Measurements from ENCODE around the gene WDR4.
A peak's percentile ranks its signal among the peaks of the same experiment; 100 is the strongest.
"Not testable (repeated sequence)": the region's sequence is repeated elsewhere in the genome, so short reads cannot be mapped to it uniquely, and the experiment has no call there.

The WDR4 gene

DNA sequence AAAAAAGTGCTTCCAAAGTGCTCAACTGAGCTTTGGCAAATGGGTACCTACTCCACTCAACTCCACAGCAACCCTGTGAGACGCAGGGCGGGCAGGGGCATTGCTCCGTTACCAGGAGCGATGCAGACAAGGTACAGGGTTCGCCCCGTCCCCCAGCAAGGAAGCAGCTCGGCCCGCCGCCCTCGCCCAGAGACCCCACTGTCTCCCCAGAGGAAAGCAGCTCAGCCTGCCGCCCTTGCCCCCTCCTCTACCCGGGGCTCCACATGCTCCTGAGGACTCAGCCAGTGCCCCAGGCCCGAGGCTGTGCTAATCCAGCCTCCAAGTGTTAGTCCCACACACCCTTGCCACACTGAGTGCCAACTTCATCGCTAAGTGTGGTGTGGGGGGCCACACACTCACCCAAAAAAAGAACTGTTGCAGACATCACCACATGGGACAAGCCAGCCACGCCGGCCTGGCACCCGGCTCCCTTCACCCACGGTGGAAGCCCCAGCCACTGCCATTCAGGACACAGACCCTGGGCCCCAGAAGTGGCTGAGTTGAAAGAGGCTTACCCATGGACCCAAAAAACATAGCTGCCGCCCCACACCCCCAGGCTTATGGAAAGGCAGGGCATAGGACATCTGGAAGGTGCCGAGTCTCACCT lies 26.3 kb downstream of the WDR4 start:
- no peak for DNase-seq (ENCODE audit: low spot score)

DNA sequence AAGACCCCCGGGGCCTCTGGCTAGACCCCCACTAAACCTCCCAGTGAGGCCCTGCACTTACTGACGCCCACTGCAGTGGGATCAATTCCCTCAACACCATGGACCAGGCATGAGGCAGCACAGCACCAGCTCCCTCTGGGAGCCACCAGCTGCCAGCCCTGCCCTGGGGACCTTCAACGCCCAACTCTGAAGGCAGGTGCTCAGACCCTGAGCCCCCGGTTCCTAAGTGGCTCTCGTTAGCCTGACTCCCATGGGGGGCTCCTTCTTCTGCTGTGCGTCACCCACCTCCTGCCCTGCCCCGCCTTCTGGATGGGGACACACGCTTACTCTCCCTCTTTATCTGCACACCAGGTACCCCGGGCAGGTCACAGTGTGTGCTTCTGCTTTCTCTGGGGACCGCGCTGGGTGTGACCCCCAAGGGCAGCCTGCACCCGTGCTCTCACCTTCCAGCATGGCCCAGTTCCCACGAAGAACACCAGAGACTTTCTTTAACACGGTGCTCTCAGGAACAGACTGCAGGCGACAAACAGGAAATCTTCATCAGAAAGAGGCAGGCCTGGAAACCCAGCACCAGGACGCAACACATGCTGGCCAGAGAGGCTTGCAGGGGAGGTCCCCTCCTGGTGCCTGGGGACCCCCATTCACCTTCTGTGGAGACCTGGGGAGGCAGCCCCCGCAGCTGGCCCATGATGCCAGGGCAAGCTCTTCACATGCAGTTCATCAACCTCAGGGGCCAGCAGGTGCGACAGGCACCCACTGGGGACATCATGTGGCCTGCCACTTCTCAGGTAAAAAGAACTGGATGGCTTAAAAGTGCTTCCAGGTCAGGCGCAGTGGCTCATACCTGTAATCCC lies 27.3 kb downstream of the WDR4 start:
- no peak for DNase-seq (ENCODE audit: low spot score)

- no peak for DNase-seq (ENCODE audit: low spot score)
These were observed 28.4 kb downstream of the WDR4 start for GRCh38 chr21:42850866-42851391.

GRCh38 chr21:42850463-42850862 lies 28.9 kb downstream of the WDR4 start:
- DNase-seq (ENCODE audit: low spot score), result no peak

DNA sequence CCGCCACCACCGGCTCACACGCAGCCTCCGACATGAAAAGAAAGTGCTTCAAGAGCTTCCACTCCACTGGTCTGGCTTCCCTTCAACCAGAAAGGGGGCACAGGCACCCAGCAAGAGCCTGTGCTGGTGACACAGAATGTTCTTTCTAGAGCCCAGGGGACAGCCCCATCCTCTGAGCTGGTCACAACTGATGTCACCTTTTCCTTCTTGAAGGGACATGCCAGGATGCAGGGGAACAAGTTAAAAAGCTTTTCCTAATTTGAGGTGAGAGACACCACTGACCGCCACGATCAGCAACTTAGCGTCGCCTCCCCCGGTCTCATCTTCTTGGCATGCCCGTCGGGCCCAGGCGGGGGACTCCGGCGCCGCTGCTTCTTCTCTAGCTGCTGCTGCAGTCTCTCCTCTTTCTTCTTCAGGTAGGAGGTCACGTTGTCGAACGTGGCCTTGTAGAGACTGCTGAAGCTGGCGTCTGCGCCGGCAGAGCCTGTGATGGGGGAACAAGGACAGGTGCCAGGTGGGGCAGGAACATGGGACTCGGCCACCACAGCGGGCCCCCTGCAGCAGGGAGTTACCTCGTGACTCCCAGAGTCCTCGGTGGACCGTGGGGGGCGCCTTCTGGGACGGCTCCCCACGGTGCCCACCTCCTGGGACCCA lies 29.5 kb downstream of the WDR4 start:
- no peak for DNase-seq (ENCODE audit: low spot score)

- no peak for DNase-seq (ENCODE audit: low spot score)
These were observed 30.2 kb downstream of the WDR4 start for GRCh38 chr21:42848932-42849758.

GRCh38 chr21:42848144-42848931 lies 31.0 kb downstream of the WDR4 start:
- not testable (repeated sequence) for DNase-seq (ENCODE audit: low spot score)

DNA sequence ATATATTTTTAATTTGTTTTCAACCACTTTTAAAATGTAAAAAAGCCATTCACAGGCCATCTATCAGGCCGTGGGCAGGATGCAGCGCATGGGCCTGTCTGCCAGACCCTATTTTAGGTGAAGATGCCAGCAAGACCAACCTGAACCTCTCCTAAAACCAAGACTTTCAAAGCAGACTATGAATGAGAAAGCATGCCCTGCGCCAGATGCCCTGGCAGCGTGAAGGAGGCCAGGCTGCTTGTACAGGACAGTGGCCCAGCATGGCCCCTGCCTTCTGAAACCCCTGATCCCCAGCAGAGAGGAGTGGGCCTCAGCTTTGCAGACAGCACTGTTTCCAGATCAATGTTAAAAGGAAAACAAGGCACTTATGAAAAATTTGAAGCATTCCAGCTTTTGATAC lies 31.6 kb downstream of the WDR4 start:
- no peak for DNase-seq (ENCODE audit: low spot score)

GRCh38 chr21:42847051-42847707 lies 32.2 kb downstream of the WDR4 start:
- DNase-seq (ENCODE audit: low spot score), result no peak

DNA sequence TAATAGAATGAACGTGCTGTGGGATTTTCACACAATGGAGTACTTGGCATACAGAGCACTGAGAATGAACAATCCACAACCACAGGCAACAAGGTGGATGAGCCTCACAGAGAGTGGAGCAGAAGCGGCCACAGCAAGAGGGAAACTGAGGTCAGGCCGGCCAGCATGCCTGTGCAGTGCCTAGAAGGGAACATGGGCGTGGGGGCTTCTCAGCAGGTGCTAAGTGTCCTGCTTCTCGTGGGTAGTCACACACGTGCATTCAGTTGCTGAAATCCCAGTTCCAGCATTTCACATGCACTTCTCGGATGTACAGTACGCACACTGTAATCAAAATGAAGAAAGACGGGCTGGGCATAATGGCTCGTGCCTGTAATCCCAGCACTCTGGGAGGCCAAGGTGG lies 33.1 kb downstream of the WDR4 start:
- DNase-seq (ENCODE audit: low spot score), result no peak

- DNase-seq (ENCODE audit: low spot score), result peak; percentile 60
These were observed 33.9 kb downstream of the WDR4 start for GRCh38 chr21:42845296-42845965.

DNA sequence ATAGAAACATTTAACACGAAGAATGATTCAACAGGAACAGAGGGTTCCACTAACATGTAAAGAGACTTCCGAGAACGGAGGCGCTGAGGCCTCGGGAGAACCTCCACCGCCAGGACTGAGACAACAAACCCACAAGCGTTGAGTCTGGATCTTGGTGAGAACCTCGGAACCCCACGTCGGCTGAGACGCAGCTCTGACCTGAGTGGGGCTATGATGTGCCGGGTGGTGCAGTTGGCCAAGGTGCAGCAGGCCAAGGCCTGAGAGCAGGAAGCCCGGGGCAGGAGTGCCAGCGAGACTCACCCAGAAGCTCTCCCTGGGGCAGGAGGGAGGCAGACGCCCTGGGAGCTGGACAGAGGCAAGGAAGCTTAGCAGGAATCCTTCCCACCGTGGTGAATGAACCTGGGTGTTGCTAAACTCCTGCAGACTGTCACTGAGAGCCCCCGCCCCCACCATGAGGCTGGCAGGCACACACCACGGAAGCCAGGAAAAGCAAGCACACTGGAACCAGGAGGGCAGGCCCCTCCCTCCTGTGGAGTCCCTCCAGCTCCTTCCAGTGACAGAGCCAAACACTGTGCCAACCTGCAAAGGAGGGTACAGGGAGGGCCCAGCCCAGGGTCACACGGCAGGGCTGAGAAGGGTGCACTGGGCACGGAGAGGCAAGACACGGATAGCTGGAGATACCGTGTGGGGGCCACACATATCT lies 34.8 kb downstream of the WDR4 start:
- DNase-seq (ENCODE audit: low spot score), result peak; percentile 68

DNA sequence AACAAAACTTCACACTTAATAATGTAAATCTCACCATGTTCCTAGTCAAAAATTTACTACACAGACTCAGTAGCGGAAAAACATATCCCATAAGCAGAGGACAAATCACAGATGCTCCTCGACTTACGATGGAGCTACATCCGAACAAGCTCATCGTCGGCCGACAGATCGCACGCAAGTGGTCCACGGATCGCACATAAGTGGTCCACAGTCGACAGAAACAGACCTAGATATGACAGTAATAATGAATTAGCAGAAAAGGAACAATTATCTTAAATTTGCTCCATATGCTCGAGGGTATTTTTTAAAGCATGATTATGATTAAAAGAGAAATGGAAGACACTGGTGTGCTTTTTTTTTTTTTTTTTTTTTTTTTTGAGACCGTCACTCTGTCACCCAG lies 36.3 kb downstream of the WDR4 start:
- DNase-seq (ENCODE audit: low spot score), result no peak

DNA sequence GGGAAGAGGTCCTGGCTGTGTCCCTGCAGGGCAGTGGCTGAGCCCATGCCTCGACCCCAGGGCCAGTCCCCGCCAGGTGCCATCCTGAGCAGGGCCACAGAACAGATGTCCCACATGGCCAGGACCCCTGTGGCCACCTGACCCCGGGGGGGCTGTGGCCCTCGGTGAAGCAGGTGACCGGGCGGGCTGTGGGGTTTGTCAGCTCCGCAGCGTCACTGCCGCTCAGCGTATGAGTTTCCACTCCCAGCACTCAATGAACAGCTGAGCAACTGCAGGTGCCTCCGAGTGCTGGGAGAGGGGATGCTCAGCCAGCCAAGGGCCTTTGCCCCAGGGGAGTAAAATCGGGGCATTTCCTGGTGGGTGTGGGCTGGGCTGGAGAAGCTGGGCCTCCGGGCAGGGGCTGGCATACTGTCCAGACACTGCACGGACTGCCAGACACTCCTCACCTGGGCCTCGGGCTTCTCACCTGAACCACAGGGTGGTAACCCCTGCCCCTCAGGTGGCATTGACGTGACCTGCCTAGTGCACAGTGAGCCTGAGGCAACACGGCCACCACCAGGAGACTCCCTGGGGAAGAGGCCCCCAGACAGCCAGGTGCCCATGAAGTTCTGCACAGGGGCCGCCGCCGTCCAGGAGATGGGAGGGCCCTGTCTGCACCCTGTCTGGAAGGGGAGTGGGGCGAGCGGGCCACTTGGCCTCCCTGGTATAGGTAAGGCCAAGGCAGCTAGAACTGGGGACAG lies 37.3 kb downstream of the WDR4 start:
- DNase-seq (ENCODE audit: low spot score), result not testable (repeated sequence)

DNA sequence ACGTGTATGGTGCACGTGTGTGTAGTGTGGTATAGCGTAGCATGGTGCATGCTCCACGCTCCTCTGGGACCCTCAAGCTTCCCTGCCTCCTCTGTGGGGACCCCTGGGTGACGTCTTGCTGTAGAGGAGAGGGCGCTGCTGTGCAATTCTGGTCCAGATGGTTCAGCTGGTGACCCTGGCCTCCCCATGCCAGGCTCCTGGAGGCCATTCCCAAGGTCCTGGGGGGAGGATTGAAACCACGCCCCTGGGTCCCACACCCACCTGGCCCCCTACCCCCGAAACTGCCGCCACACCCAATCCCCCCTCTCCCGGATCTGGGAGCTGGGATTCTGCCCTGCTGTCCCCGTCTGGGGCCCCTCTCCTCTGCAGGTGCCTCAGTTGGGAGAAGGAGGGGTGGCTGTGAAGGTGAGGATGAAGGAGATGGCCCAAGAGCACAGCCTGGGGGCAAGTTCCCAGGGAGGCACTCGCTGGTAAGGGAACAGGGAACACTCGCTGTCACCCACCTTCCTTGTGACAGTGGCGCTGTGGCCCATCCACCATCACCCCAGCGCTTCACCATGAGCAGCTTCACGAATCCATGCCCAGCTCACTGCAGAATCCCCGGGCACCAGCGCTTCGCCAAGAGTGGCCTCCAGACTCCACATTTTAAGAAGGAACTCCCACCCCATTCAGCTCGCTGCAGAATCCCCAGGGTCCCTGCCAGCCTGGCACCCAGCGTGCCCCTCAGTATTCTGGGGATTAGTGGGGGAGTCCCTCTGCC lies 38.0 kb downstream of the WDR4 start:
- DNase-seq (ENCODE audit: low spot score), result no peak

- no peak for DNase-seq (ENCODE audit: low spot score)
These were observed 38.8 kb downstream of the WDR4 start for GRCh38 chr21:42840411-42841155.

Data from Ammon's horn (tissue), 1 donor.